ENCODE data around the gene ZNF669. TPM values are rescaled to one million over a fixed set of nuclear protein-coding genes. Genes with fewer than 3 reads are reported as not detected.
A peak's percentile ranks its signal among the peaks of the same experiment; 100 is the strongest.

Gene ZNF669
- total RNA-seq, 4 donors from 2014 or later: 1.3 to 7.3 (median 2.7) TPM

- no peaks in the 10 kb centered on the region for H3K27me3 ChIP-seq
- peaks cover 6 to 9% of the 10 kb centered on the region in 2 donors for H3K4me1 ChIP-seq
- H3K4me3 ChIP-seq: peak overlapping the region; percentile 63 to 94 (median 79)
- intact Hi-C loops (cut with DNase I; ENCODE audit: low total_unique reads): no loop called here
- H3K36me3 ChIP-seq: no peaks in the 10 kb centered on the region
- peak overlapping the region; percentile 74 to 91 (median 86) for H3K27ac ChIP-seq
- no peaks in the 10 kb centered on the region for H3K9me3 ChIP-seq
- in situ Hi-C loops (cut with MboI; ENCODE audit: low sequenced_read_pairs in 4 of 4): no loop called here
- peak; percentile 53 to 54 for TF ChIP-seq POLR2A (IDR thresholded peaks at IDR 0.05)
- TF ChIP-seq, protein P1, sequence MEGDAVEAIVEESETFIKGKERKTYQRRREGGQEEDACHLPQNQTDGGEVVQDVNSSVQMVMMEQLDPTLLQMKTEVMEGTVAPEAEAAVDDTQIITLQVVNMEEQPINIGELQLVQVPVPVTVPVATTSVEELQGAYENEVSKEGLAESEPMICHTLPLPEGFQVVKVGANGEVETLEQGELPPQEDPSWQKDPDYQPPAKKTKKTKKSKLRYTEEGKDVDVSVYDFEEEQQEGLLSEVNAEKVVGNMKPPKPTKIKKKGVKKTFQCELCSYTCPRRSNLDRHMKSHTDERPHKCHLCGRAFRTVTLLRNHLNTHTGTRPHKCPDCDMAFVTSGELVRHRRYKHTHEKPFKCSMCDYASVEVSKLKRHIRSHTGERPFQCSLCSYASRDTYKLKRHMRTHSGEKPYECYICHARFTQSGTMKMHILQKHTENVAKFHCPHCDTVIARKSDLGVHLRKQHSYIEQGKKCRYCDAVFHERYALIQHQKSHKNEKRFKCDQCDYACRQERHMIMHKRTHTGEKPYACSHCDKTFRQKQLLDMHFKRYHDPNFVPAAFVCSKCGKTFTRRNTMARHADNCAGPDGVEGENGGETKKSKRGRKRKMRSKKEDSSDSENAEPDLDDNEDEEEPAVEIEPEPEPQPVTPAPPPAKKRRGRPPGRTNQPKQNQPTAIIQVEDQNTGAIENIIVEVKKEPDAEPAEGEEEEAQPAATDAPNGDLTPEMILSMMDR (IDR thresholded peaks at IDR 0.05 in 4 of 5, conservative IDR thresholded peaks at IDR 0.05 in 1 of 5): no peak
- peak; percentile 33 to 62 for DNase-seq
- peak; percentile 93 to 94 for ATAC-seq
These were observed 7.7 kb upstream of the ZNF669 start for GRCh38 chr1:247111700-247112478.

GRCh38 chr1:247111259-247111699 is 7.1 kb upstream of the ZNF669 start:
- intact Hi-C loops (cut with DNase I; ENCODE audit: low total_unique reads): no loop called here

GRCh38 chr1:247110627-247111258 is 6.6 kb upstream of the ZNF669 start:
- peaks cover 6 to 9% of the 10 kb centered on the region in 2 donors for H3K4me1 ChIP-seq
- peak overlapping the region; percentile 74 to 91 (median 86) for H3K27ac ChIP-seq
- H3K4me3 ChIP-seq: peak overlapping the region; percentile 63 to 94 (median 79)
- in situ Hi-C loops (cut with MboI; ENCODE audit: low sequenced_read_pairs in 4 of 4) (no loop called here), intact Hi-C loops (cut with DNase I; ENCODE audit: low total_unique reads) (no loop called here)
- TF ChIP-seq POLR2A (IDR thresholded peaks at IDR 0.05): no peak
- TF ChIP-seq, protein P1 (IDR thresholded peaks at IDR 0.05 in 4 of 5, conservative IDR thresholded peaks at IDR 0.05 in 1 of 5): no peak
- no peaks in the 10 kb centered on the region for H3K9me3 ChIP-seq
- ATAC-seq (peak in 1 of 2 donors; percentile 4), DNase-seq (no peak)
- H3K27me3 ChIP-seq: no peaks in the 10 kb centered on the region
- no peaks in the 10 kb centered on the region for H3K36me3 ChIP-seq

More at GRCh38 chr1:247111259-247111699, 7.1 kb upstream of the ZNF669 start:
- Histone ChIP-seq H3K9me3 (no peaks in the 10 kb centered on the region), H3K27ac (peak overlapping the region; percentile 74 to 91 (median 86)), H3K4me3 (peak overlapping the region; percentile 63 to 94 (median 79)), H3K27me3 (no peaks in the 10 kb centered on the region), H3K36me3 (no peaks in the 10 kb centered on the region), H3K4me1 (peaks cover 6 to 9% of the 10 kb centered on the region in 2 donors)
- ATAC-seq (peak; percentile 57), DNase-seq (no peak)
- TF ChIP-seq, protein P1 (IDR thresholded peaks at IDR 0.05 in 4 of 5, conservative IDR thresholded peaks at IDR 0.05 in 1 of 5): no peak
- no peak for TF ChIP-seq POLR2A (IDR thresholded peaks at IDR 0.05)
- in situ Hi-C loops (cut with MboI; ENCODE audit: low sequenced_read_pairs in 4 of 4): no loop called here

- Histone ChIP-seq H3K9me3 (no peaks in the 10 kb centered on the region), H3K27ac (no peak overlapping the region), H3K4me1 (peaks cover 19 to 24% of the 10 kb centered on the region in 2 donors), H3K36me3 (peaks cover 0 to 2% of the 10 kb centered on the region in 2 donors), H3K4me3 (no peak overlapping the region), H3K27me3 (no peaks in the 10 kb centered on the region)
- DNase-seq (no peak), ATAC-seq (no peak)
- intact Hi-C loops (cut with DNase I; ENCODE audit: low total_unique reads) (loop anchor here (10.0 kb wide), 1 partner anchor 543 kb away; the partner anchor contains the start of genes CNST and TFB2M), in situ Hi-C loops (cut with MboI; ENCODE audit: low sequenced_read_pairs in 4 of 4) (loop anchor here in 1 of 4 donors (10.0 kb wide), 1 partner anchor 173 kb away; the partner anchor contains the start of gene AHCTF1)
- TF ChIP-seq, protein P1 (IDR thresholded peaks at IDR 0.05 in 4 of 5, conservative IDR thresholded peaks at IDR 0.05 in 1 of 5): no peak
- no peak for TF ChIP-seq POLR2A (IDR thresholded peaks at IDR 0.05)
These were observed 3.5 kb upstream of the ZNF669 start for GRCh38 chr1:247107694-247108093.

All from gastrocnemius medialis (tissue), 4 donors.